Right lobe of liver (tissue), 6 donors: ENCODE measurements around the gene MAPRE2. TPM values are rescaled to one million over a fixed set of nuclear protein-coding genes. Genes with fewer than 3 reads are reported as not detected.

Experiments
- ATAC-seq, 4 donors: fragments of 200-7000 bp; cut with Tn5 transposase; one replicate each; pipeline ENCODE4 v1.9.1; 2020; ENCODE audit warnings: mild to moderate bottlenecking in 4 of 4, moderate library complexity in 4 of 4
- DNase-seq, 3 donors: peaks; one replicate each; pipeline ENCODE4 v3.0.0-alpha.2; 2020
- H3K27ac ChIP-seq, 3 donors: fragments of 200-600 bp; one replicate each; pipeline ENCODE4 v1.8.0; 2022
- H3K27me3 ChIP-seq, 2 donors: fragments of 200-600 bp; one replicate each; pipeline ENCODE4 v1.8.0; 2022
- H3K36me3 ChIP-seq, 4 donors: fragments of 200-600 bp; sonication (generic) in 1 of 4; one replicate each; pipeline versions ENCODE4 v1.5.1 to v1.8.0; 2017 to 2022; ENCODE audit warnings: control low read depth in 1 of 4
- H3K4me1 ChIP-seq, 4 donors: fragments of 200-600 bp; sonication (generic) in 1 of 4; one replicate each; pipeline versions ENCODE4 v1.5.1 to v1.8.0; 2017 to 2022; ENCODE audit warnings: control low read depth in 1 of 4
- H3K4me3 ChIP-seq, 3 donors: fragments of 200-600 bp; one replicate each; pipeline ENCODE4 v1.8.0; 2022
- H3K9me3 ChIP-seq, 4 donors: fragments of 200-600 bp; sonication (generic) in 1 of 4; one replicate each; pipeline versions ENCODE4 v1.5.1 to v1.8.0; 2017 to 2022; ENCODE audit warnings: control low read depth in 1 of 4
- CTCF ChIP-seq, 4 donors: fragments of 200-600 bp in 3 of 4; fragments of 450-650 bp in 1 of 4; IDR thresholded peaks; one replicate each; pipeline versions ENCODE4 v1.5.1 to v1.8.0; 2016 to 2022; ENCODE audit warnings: antibody characterized with exemption in 4 of 4, mild to moderate bottlenecking in 2 of 4
- POLR2A ChIP-seq: fragments of 450-650 bp; IDR thresholded peaks from one replicate; pipeline ENCODE4 v1.6.1; 2017; ENCODE audit warnings: antibody characterized with exemption, mild to moderate bottlenecking
- whole genome bisulfite sequencing: methylation state at CpG from one replicate; pipeline ENCODE4 v1.1.6; 2018; ENCODE audit warnings: low coverage, low lambda C conversion rate; ENCODE audit not compliant: insufficient coverage; ENCODE audit errors: missing lambda C conversion rate; 5-methylcytosine and 5-hydroxymethylcytosine counted together
- intact Hi-C, 2 donors: fragments of 100-400 bp; cut with DNase I; formaldehyde crosslinking; loops; one replicate each; pipeline versions ENCODE4 v1.11.2 to v1.14.1; 2022
- total RNA-seq, 6 experiments: library from RNA; depleted of rRNA in 2 of 6; stranded (reverse); fragments of >200 nt in 2 of 6; fragmentation: NEBNext Ultra II Directional in 3 of 6; extraction: Animal tissue kit (Norgen Biotek cat#: 25700) in 3 of 6; gene quantifications; one replicate each; pipeline versions ENCODE4 v1.1.0 to v1.2.4, GENCODE V29; 2016 to 2023
- donor health status: DM: no; HTN: yes; CAD: no.
- donor health status: DM: no; HTN: no; CAD: no.
- donor health status: DM: no; HTN: no; CAD: no.
- donor health status: DM: no; HTN: yes; CAD: no.
- donor health status: DM: no; HTN: yes; CAD: no.

MAPRE2 gene
- total RNA-seq, 6 experiments from 2014 or later, result 17.0 to 25.9 (median 21.5) TPM

- no peak for DNase-seq
- Histone ChIP-seq H3K4me1 (peaks cover 0 to 26% (median 3%) of the 10 kb centered on the region in 4 donors), H3K27me3 (no peaks in the 10 kb centered on the region), H3K4me3 (no peak overlapping the region), H3K27ac (no peak overlapping the region), H3K9me3 (no peaks in the 10 kb centered on the region), H3K36me3 (no peaks in the 10 kb centered on the region)
- TF ChIP-seq CTCF (IDR thresholded peaks at IDR 0.05) (no peak), POLR2A (no peak)
- intact Hi-C loops, result no loop called here
- no peak for ATAC-seq
- WGBS, result 92% methylated on average over 2 of the region's 4 CpGs
These were observed 6.6 kb downstream of the MAPRE2 start for GRCh38 chr18:35047697-35048292.

GRCh38 chr18:35049111-35050027 lies 8.2 kb downstream of the MAPRE2 start:
- ATAC-seq (peak in 1 of 4 donors; percentile 6), DNase-seq (no peak)
- peaks cover 0 to 21% (median 2%) of the 10 kb centered on the region in 4 donors for H3K4me1 ChIP-seq
- no peaks in the 10 kb centered on the region for H3K36me3 ChIP-seq
- no peak for TF ChIP-seq CTCF (IDR thresholded peaks at IDR 0.05)
- TF ChIP-seq POLR2A, result no peak
- H3K27me3 ChIP-seq, result no peaks in the 10 kb centered on the region
- intact Hi-C loops, result no loop called here
- peak overlapping the region; percentile 11 to 40 (median 17) for H3K27ac ChIP-seq
- no peak overlapping the region for H3K4me3 ChIP-seq
- WGBS, result 49% methylated on average over 8 of the region's 8 CpGs
- H3K9me3 ChIP-seq, result no peaks in the 10 kb centered on the region

GRCh38 chr18:35050028-35050546 lies 8.9 kb downstream of the MAPRE2 start:
- ATAC-seq (peak; percentile 25 to 49 (median 48)), DNase-seq (no peak)
- intact Hi-C loops, result no loop called here
- no peak overlapping the region for H3K4me3 ChIP-seq
- H3K4me1 ChIP-seq, result peaks cover 0 to 21% (median 2%) of the 10 kb centered on the region in 4 donors
- H3K27me3 ChIP-seq, result no peaks in the 10 kb centered on the region
- peak overlapping the region; percentile 17 to 55 (median 45) for H3K27ac ChIP-seq
- H3K36me3 ChIP-seq, result no peaks in the 10 kb centered on the region
- WGBS, result 59% methylated on average over 1 of the region's 1 CpG
- TF ChIP-seq POLR2A (no peak), CTCF (IDR thresholded peaks at IDR 0.05) (no peak)
- no peaks in the 10 kb centered on the region for H3K9me3 ChIP-seq

- ATAC-seq (peak; percentile 76 to 86 (median 81)), DNase-seq (peak in 1 of 3 donors; percentile 55)
- no peak for TF ChIP-seq POLR2A
- TF ChIP-seq CTCF (IDR thresholded peaks at IDR 0.05), result no peak
- Histone ChIP-seq H3K27ac (peak overlapping the region; percentile 17 to 55 (median 45)), H3K27me3 (no peaks in the 10 kb centered on the region), H3K9me3 (no peaks in the 10 kb centered on the region), H3K36me3 (no peaks in the 10 kb centered on the region), H3K4me1 (peaks cover 0 to 21% (median 2%) of the 10 kb centered on the region in 4 donors), H3K4me3 (no peak overlapping the region)
- WGBS, result 16% methylated on average over 2 of the region's 2 CpGs
- intact Hi-C loops, result no loop called here
These were observed 9.5 kb downstream of the MAPRE2 start for GRCh38 chr18:35050705-35051195.
